HCT116 (cell line): Measurements from ENCODE around the gene FAM184A.
"Not testable (repeated sequence)": the region's sequence is repeated elsewhere in the genome, so short reads cannot be mapped to it uniquely, and the experiment has no call there.

Experiments used
- EZH2 ChIP-seq: fragments of 200-600 bp; sonication (generic); IDR thresholded peaks from 2 replicates; pipeline ENCODE4 v1.6.1; 2017; ENCODE audit warnings: antibody characterized with exemption, mixed run types
- YY1 ChIP-seq: IDR thresholded peaks from 2 replicates; pipeline ENCODE4 v1.6.1; 2011; ENCODE audit warnings: low read length, low read depth, moderate library complexity, mild to moderate bottlenecking; ENCODE audit not compliant: insufficient replicate concordance; ENCODE audit errors: extremely low read depth
- ZNF274 ChIP-seq: fragments of 200-500 bp; sonication (Bioruptor generic); IDR thresholded peaks from 2 replicates; pipeline ENCODE4 v1.6.1; 2014; ENCODE audit warnings: mild to moderate bottlenecking, low read depth, low read length, inconsistent platforms

GRCh38 chr6:119015165-119015564 is 63.3 kb downstream of the FAM184A start:
- not testable (repeated sequence) for TF ChIP-seq EZH2, ZNF274, YY1
